HepG2 (cell line): Measurements from ENCODE around the gene CFAP45. TPM values are rescaled to one million over a fixed set of nuclear protein-coding genes. Genes with fewer than 3 reads are reported as not detected.

Source experiments
- ATAC-seq: fragments of 200-7000 bp; cut with Tn5 transposase; 3 replicates; pipeline ENCODE4 v1.9.1; 2020; ENCODE audit warnings: mild to moderate bottlenecking, moderate library complexity
- BruUV-seq: library from RNA; stranded (reverse); fragments of 400-500 nt; replicated peaks from 2 replicates; lab custom pipeline; 2021; lab: Mats Ljungman, UMichigan
- CTCF ChIA-PET: fragments of 300-600 bp; formaldehyde crosslinking; extraction: SDS; loops from one replicate; lab custom pipeline; 2021; ENCODE audit warnings: low total read pairs, inconsistent platforms, low intra/inter-chr PET ratio; lab: Yijun Ruan, JAX
- POLR2A ChIA-PET: fragments of 350-600 bp; sonication (Branson Sonifier 250); formaldehyde crosslinking; loops from one replicate; lab custom pipeline; 2020; ENCODE audit warnings: antibody characterized with exemption, inconsistent platforms; lab: Yijun Ruan, JAX
- DNase-seq: peaks from one replicate; pipeline ENCODE4 v3.0.0-alpha.2; 2015; ENCODE audit warnings: low spot score
- FAIRE-seq: peaks from 3 replicates; lab custom pipeline; 2011; peaks lifted over from hg19 to GRCh38; lab: Jason Lieb, UNC
- H2AFZ ChIP-seq: one replicate; pipeline ENCODE4 v1.6.1; 2011; ENCODE audit warnings: low read length, inconsistent platforms
- H3K27ac ChIP-seq: fragments of 300-600 bp; 3 replicates; pipeline ENCODE4 v1.8.0; 2011; ENCODE audit warnings: mixed run types, mild to moderate bottlenecking, mixed read lengths, low read length, inconsistent platforms; ENCODE audit not compliant: insufficient read depth; ENCODE audit errors: extremely low read length
- H3K27me3 ChIP-seq, 2 experiments: fragments of 200-600 bp in 1 of 2; 2 replicates in 1 of 2; 3 replicates in 1 of 2; pipeline versions ENCODE4 v1.6.0 to v1.8.0; 2011; ENCODE audit warnings: low read length in 2 of 2, mild to moderate bottlenecking in 2 of 2, moderate library complexity in 2 of 2, inconsistent platforms in 1 of 2; ENCODE audit not compliant: insufficient read depth in 2 of 2, control insufficient read depth in 1 of 2
- H3K36me3 ChIP-seq, 2 experiments: fragments of 200-600 bp in 1 of 2; replicated peaks in 1 of 2; 2 replicates in 1 of 2; 3 replicates in 1 of 2; pipeline versions ENCODE4 v1.5.1 to v1.8.0; 2011; ENCODE audit warnings: low read length in 2 of 2, inconsistent platforms in 1 of 2; ENCODE audit not compliant: insufficient read depth in 2 of 2, control insufficient read depth in 1 of 2
- H3K4me1 ChIP-seq: 2 replicates; pipeline ENCODE4 v1.5.1; 2012; ENCODE audit warnings: low read length, inconsistent platforms; ENCODE audit not compliant: insufficient read depth
- H3K4me2 ChIP-seq: 2 replicates; pipeline ENCODE4 v1.6.0; 2011; ENCODE audit warnings: low read depth, low read length, inconsistent platforms
- H3K4me3 ChIP-seq, 3 experiments: fragments of 200-600 bp in 1 of 3; sonication (generic), shearing (Covaris generic) in 1 of 3; replicated peaks in 1 of 3; 2 replicates each; pipeline ENCODE4 v1.5.1; 2011 to 2016; ENCODE audit warnings: low read length in 3 of 3, inconsistent platforms in 2 of 3, low read depth in 2 of 3, mild to moderate bottlenecking in 2 of 3, control low read depth in 1 of 3, mixed read lengths in 1 of 3; ENCODE audit not compliant: insufficient read depth in 1 of 3
- H3K79me2 ChIP-seq: one replicate; pipeline ENCODE4 v1.6.1; 2011; ENCODE audit warnings: low read length, inconsistent platforms; ENCODE audit not compliant: insufficient read depth
- H3K9ac ChIP-seq: 2 replicates; pipeline ENCODE4 v1.6.0; 2011; ENCODE audit warnings: mild to moderate bottlenecking, low read depth, low read length, inconsistent platforms; ENCODE audit not compliant: insufficient read depth
- H3K9me3 ChIP-seq: 2 replicates; pipeline ENCODE4 v1.5.1; 2012; ENCODE audit warnings: mild to moderate bottlenecking, low read length
- H4K20me1 ChIP-seq: 2 replicates; pipeline ENCODE4 v1.6.0; 2011; ENCODE audit warnings: inconsistent platforms, mild to moderate bottlenecking, low read length, moderate library complexity; ENCODE audit not compliant: insufficient read depth
- ATM ChIP-seq: fragments of 450-650 bp; IDR thresholded peaks from 2 replicates; pipeline ENCODE4 v1.7.1; 2017; ENCODE audit warnings: mild to moderate bottlenecking, borderline replicate concordance
- DPF2 ChIP-seq: sonication (generic); formaldehyde crosslinking; IDR thresholded peaks from 2 replicates; pipeline ENCODE4 v1.4.0; 2020; ENCODE audit warnings: mild to moderate bottlenecking, low read depth, missing genetic modification reagents, borderline replicate concordance
- HNF4G ChIP-seq, 2 experiments: sonication (generic) in 1 of 2; formaldehyde crosslinking in 1 of 2; IDR thresholded peaks; 2 replicates each; pipeline versions ENCODE4 v1.4.0 to v1.6.1; 2011 to 2020; ENCODE audit warnings: borderline replicate concordance in 2 of 2, low read depth in 2 of 2, mild to moderate bottlenecking in 2 of 2, low read length in 1 of 2, missing genetic modification reagents in 1 of 2, moderate library complexity in 1 of 2
- JUN ChIP-seq: sonication (generic); formaldehyde crosslinking; IDR thresholded peaks from 2 replicates; pipeline ENCODE4 v1.4.0; 2020; ENCODE audit warnings: mild to moderate bottlenecking, missing genetic modification reagents
- ZNF350 ChIP-seq: sonication (generic); formaldehyde crosslinking; IDR thresholded peaks from 2 replicates; pipeline ENCODE4 v1.4.0; 2020; ENCODE audit warnings: mild to moderate bottlenecking, low read depth, missing genetic modification reagents, borderline replicate concordance
- ZNF7 ChIP-seq: IDR thresholded peaks from 2 replicates; pipeline ENCODE4 v1.6.1; 2016; ENCODE audit warnings: missing biosample characterization, missing genetic modification reagents
- ZNF878 ChIP-seq: sonication (generic); formaldehyde crosslinking; IDR thresholded peaks from 2 replicates; pipeline ENCODE4 v1.8.1; 2023; ENCODE audit warnings: mild to moderate bottlenecking, missing genetic modification reagents, moderate library complexity
- WGBS: methylation state at CpG from one replicate; pipeline ENCODE4 v1.1.6; 2017; ENCODE audit warnings: low lambda C conversion rate; 5-methylcytosine and 5-hydroxymethylcytosine counted together
- in situ Hi-C: cut with HindIII; loops from 2 replicates; pipeline ENCODE4 v1.10.0; 2017; ENCODE audit warnings: low pct_unique_long_range_greater_than_20kb; ENCODE audit not compliant: extremely low pct_ligation_motif_present
- intact Hi-C: fragments of 100-400 bp; cut with micrococcal nuclease; formaldehyde crosslinking; loops from one replicate; pipeline ENCODE4 v1.10.0; 2022; ENCODE audit not compliant: unreplicated experiment
- polyA plus RNA-seq, 8 experiments: library from polyadenylated mRNA; depleted of rRNA in 3 of 8; stranded (reverse) in 7 of 8; unstranded in 1 of 8; fragments of >200 nt; fragmentation: Illumina TruSeq in 4 of 8; extraction: Trizol in 4 of 8; gene quantifications; 2 replicates each; pipeline versions ENCODE4 v1.2.1 to v1.2.3, GENCODE V29; 2011 to 2016; ENCODE audit warnings: low read depth in 4 of 8, missing spikeins in 1 of 8, mixed read lengths in 1 of 8; ENCODE audit not compliant: insufficient read depth in 1 of 8
- total RNA-seq, 5 experiments: library from RNA; depleted of rRNA; stranded (reverse); fragments of >200 nt; fragmentation: Illumina TruSeq; extraction: Trizol; gene quantifications; 2 replicates each; pipeline ENCODE4 v1.2.3, GENCODE V29; 2016; ENCODE audit warnings: low read depth in 1 of 5
- TF ChIP-seq, protein P1 (sequence below): sonication (generic); formaldehyde crosslinking; IDR thresholded peaks from 2 replicates; pipeline ENCODE4 v1.4.0; 2020; ENCODE audit warnings: missing genetic modification reagents
- TF ChIP-seq, protein P2 (sequence below): sonication (generic); formaldehyde crosslinking; IDR thresholded peaks from 2 replicates; pipeline ENCODE4 v1.5.0; 2020; ENCODE audit warnings: mild to moderate bottlenecking, missing genetic modification reagents, borderline replicate concordance
- TF ChIP-seq, protein P3 (sequence below): sonication (generic); formaldehyde crosslinking; IDR thresholded peaks from 2 replicates; pipeline ENCODE4 v1.5.0; 2020; ENCODE audit warnings: missing genetic modification reagents, mild to moderate bottlenecking, borderline replicate concordance
- TF ChIP-seq, protein P4 (sequence below): sonication (generic); formaldehyde crosslinking; IDR thresholded peaks from 2 replicates; pipeline ENCODE4 v1.4.0; 2020; ENCODE audit warnings: missing genetic modification reagents

The CFAP45 gene
- total and polyA plus RNA-seq, 2 of the 13 experiments (the other 11 are each of a cell fraction or from before 2014, with no cell fraction given), result not detected

DNA sequence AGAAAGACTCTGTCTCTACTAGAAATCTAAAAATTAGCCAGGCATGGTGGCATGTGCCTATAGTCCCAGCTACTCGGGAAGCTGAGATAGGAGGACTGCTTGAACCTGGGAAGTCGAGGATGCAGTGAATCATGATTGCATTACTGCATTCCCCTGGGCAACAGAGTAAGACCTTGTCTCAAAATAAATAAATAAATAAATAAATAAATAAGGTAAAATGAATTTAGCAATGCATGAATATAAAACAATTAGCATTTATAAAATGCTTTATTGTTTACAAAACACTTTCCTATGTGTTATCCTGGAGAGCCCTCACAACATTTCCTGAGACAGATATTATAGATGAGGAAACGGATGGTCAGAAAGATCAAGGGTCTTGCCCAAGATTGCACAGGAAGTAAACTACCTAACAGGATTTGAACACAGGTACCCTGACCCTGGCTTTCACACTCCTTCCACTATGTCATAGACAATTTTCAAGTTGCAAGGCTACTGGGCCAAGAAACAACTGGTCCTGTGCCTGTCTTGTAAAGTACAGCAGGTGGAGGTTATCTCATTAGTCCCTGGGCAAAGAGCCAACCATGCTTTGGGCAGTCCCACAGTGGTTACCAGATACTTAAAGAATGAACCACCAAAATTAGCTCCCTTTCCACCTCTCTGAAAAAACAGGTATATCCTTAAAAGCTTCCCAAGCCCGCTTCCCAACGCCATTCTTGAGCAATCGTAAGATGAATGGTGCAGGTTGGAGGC, 22.1 kb downstream of the CFAP45 start (continued):
- TF ChIP-seq, protein P1, sequence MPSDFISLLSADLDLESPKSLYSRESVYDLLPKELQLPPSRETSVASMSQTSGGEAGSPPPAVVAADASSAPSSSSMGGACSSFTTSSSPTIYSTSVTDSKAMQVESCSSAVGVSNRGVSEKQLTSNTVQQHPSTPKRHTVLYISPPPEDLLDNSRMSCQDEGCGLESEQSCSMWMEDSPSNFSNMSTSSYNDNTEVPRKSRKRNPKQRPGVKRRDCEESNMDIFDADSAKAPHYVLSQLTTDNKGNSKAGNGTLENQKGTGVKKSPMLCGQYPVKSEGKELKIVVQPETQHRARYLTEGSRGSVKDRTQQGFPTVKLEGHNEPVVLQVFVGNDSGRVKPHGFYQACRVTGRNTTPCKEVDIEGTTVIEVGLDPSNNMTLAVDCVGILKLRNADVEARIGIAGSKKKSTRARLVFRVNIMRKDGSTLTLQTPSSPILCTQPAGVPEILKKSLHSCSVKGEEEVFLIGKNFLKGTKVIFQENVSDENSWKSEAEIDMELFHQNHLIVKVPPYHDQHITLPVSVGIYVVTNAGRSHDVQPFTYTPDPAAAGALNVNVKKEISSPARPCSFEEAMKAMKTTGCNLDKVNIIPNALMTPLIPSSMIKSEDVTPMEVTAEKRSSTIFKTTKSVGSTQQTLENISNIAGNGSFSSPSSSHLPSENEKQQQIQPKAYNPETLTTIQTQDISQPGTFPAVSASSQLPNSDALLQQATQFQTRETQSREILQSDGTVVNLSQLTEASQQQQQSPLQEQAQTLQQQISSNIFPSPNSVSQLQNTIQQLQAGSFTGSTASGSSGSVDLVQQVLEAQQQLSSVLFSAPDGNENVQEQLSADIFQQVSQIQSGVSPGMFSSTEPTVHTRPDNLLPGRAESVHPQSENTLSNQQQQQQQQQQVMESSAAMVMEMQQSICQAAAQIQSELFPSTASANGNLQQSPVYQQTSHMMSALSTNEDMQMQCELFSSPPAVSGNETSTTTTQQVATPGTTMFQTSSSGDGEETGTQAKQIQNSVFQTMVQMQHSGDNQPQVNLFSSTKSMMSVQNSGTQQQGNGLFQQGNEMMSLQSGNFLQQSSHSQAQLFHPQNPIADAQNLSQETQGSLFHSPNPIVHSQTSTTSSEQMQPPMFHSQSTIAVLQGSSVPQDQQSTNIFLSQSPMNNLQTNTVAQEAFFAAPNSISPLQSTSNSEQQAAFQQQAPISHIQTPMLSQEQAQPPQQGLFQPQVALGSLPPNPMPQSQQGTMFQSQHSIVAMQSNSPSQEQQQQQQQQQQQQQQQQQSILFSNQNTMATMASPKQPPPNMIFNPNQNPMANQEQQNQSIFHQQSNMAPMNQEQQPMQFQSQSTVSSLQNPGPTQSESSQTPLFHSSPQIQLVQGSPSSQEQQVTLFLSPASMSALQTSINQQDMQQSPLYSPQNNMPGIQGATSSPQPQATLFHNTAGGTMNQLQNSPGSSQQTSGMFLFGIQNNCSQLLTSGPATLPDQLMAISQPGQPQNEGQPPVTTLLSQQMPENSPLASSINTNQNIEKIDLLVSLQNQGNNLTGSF (CRISPR knock-in tag), result no peak
- TF ChIP-seq, protein P2, sequence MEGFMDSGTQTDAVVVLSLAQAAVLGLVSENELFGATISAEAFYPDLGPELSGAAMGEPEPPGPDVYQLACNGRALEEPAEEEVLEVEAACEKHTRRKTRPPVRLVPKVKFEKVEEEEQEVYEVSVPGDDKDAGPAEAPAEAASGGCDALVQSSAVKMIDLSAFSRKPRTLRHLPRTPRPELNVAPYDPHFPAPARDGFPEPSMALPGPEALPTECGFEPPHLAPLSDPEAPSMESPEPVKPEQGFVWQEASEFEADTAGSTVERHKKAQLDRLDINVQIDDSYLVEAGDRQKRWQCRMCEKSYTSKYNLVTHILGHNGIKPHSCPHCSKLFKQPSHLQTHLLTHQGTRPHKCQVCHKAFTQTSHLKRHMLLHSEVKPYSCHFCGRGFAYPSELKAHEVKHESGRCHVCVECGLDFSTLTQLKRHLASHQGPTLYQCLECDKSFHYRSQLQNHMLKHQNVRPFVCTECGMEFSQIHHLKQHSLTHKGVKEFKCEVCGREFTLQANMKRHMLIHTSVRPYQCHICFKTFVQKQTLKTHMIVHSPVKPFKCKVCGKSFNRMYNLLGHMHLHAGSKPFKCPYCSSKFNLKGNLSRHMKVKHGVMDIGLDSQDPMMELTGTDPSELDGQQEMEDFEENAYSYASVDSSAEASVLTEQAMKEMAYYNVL, result no peak

DNA sequence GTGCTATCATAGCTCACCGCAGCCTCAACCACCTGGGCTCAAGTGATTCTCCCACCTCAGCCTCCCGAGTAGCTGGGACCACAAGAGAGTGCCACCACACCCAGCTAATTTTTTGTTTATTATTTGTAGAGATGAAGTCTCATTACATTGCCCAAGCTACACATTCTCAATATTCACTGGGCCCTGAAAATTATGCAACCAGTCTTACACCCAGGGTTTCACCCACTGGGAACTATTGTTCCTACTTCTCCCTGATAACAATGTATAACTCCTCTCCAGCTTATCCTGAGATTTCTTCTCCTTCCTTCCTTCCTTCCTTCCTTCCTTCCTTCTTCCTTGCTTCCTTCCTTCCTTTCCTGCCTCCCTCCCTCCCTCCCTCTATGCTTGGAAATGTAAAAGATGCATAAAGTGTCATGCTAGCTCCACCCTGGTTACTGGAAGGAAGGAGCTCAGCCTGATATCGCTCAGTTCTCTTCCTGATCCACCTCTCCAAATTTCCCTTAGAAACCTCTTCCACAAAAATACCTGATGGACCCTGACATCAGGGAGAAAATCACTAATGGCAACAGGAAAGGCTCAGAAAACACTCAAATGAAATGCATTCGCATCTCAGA, 26.3 kb downstream of the CFAP45 start:
- no peak for DNase-seq
- ChIA-PET POLR2A (no interaction called here), CTCF (no interaction called here)
- WGBS, result 26% methylated on average over 4 of the region's 4 CpGs
- no peaks in the 10 kb centered on the region for H3K79me2 ChIP-seq
- intact Hi-C loops, result no loop called here
- no peaks in the 10 kb centered on the region for H3K9me3 ChIP-seq
- H3K4me2 ChIP-seq, result no peak overlapping the region
- H3K4me3 ChIP-seq, result no peak overlapping the region
- no peak overlapping the region for H2AFZ ChIP-seq
- H3K9ac ChIP-seq, result no peak overlapping the region
- H3K27me3 ChIP-seq, result peaks cover 3 to 12% of the 10 kb centered on the region in 2 experiments; a peak in 4 of 5 replicates
- BruUV-seq, result no TSS peak
- no peak overlapping the region for H3K27ac ChIP-seq
- no peaks in the 10 kb centered on the region for H3K4me1 ChIP-seq
- no peak for ATAC-seq
- no peaks in the 10 kb centered on the region for H4K20me1 ChIP-seq
- no peaks in the 10 kb centered on the region for H3K36me3 ChIP-seq
- in situ Hi-C loops, result no loop called here
- no peak for FAIRE-seq
- TF ChIP-seq, protein P3, sequence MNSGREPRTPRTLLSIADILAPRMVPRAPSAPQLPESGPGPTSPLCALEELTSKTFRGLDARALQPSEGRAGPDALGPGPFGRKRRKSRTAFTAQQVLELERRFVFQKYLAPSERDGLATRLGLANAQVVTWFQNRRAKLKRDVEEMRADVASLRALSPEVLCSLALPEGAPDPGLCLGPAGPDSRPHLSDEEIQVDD (CRISPR knock-in tag), result no peak
- TF ChIP-seq ZNF878 (CRISPR knock-in tag), result no peak
- no peak for TF ChIP-seq ATM
- no peak for TF ChIP-seq ZNF7 (CRISPR knock-in tag)
- no peak for TF ChIP-seq HNF4G (IDR thresholded peaks at IDR 0.05; ENCODE audit: borderline replicate concordance, low read depth, low read length)
- TF ChIP-seq HNF4G (CRISPR knock-in tag; IDR thresholded peaks at IDR 0.05; ENCODE audit: borderline replicate concordance, low read depth), result no peak
- TF ChIP-seq DPF2 (CRISPR knock-in tag), result no peak
- no peak for TF ChIP-seq JUN (CRISPR knock-in tag)
- TF ChIP-seq, protein P4, sequence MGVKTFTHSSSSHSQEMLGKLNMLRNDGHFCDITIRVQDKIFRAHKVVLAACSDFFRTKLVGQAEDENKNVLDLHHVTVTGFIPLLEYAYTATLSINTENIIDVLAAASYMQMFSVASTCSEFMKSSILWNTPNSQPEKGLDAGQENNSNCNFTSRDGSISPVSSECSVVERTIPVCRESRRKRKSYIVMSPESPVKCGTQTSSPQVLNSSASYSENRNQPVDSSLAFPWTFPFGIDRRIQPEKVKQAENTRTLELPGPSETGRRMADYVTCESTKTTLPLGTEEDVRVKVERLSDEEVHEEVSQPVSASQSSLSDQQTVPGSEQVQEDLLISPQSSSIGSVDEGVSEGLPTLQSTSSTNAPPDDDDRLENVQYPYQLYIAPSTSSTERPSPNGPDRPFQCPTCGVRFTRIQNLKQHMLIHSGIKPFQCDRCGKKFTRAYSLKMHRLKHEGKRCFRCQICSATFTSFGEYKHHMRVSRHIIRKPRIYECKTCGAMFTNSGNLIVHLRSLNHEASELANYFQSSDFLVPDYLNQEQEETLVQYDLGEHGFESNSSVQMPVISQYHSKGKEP (CRISPR knock-in tag), result no peak
- no peak for TF ChIP-seq ZNF350 (CRISPR knock-in tag)
